ENCODE measurements around the gene PITX1. TPM values are rescaled to one million over a fixed set of nuclear protein-coding genes. Genes with fewer than 3 reads are reported as not detected.

The PITX1 gene
- total and polyA plus RNA-seq, 2 donors (not counting 3 experiments of a cell fraction or from before 2014, with no cell fraction given): 0.48 to 6.0 TPM

GRCh38 chr5:135047347-135047695 is 13.3 kb upstream of the PITX1 start:
- no peak for FAIRE-seq

More at GRCh38 chr5:135047347-135047695, 13.3 kb upstream of the PITX1 start:
- DNase-seq (ENCODE audit: low read depth, low spot score): no peak
- dilution Hi-C loops (cut with MboI; ENCODE audit: extremely low pct_ligation_motif_present, low sequenced_read_pairs) (no loop called here), intact Hi-C loops (cut with micrococcal nuclease) (no loop called here)
- Histone ChIP-seq H3K9ac (replicated peaks; ENCODE audit: extremely low read depth, insufficient read depth, low read length) (no peak overlapping the region), H3K36me3 (ENCODE audit: control insufficient read depth in 2 of 2, extremely low read depth in 1 of 2, insufficient read depth in 2 of 2, low read length in 2 of 2) (no peaks in the 10 kb centered on the region), H3K9me1 (replicated peaks; ENCODE audit: control insufficient read depth, extremely low read depth, insufficient read depth, low read length) (no peaks in the 10 kb centered on the region), H3K9me3 (replicated peaks; ENCODE audit: control insufficient read depth, insufficient read depth, low read length) (no peaks in the 10 kb centered on the region), H4K20me1 (replicated peaks; ENCODE audit: control insufficient read depth, extremely low read depth, insufficient read depth, low read length) (no peaks in the 10 kb centered on the region), H3K27me3 (ENCODE audit: control insufficient read depth in 2 of 2, insufficient read depth in 2 of 2, low read length in 2 of 2) (peaks cover 55 to 86% of the 10 kb centered on the region in 2 experiments), H2AFZ (ENCODE audit: low read depth, low read length) (no peak overlapping the region), H3K79me2 (ENCODE audit: control insufficient read depth, insufficient read depth, low read length) (no peaks in the 10 kb centered on the region), H3K4me3 (replicated peaks in 1 of 3; ENCODE audit: insufficient read depth in 1 of 3, low read depth in 1 of 3, low read length in 3 of 3) (no peak overlapping the region), H3K4me2 (ENCODE audit: insufficient read depth, low read length) (no peak overlapping the region), H3K4me1 (ENCODE audit: control insufficient read depth, extremely low read depth, insufficient read depth, low read length) (no peaks in the 10 kb centered on the region), H3K27ac (ENCODE audit: insufficient read depth, low read depth, low read length) (no peak overlapping the region)
- no TSS peak for BruUV-seq (replicated peaks)
- TF ChIP-seq GATA2 (IDR thresholded peaks at IDR 0.05; ENCODE audit: insufficient read depth, insufficient read length, low read depth, low read length) (no peak), CTCF (IDR thresholded peaks at IDR 0.05; ENCODE audit: extremely low read depth in 1 of 2, insufficient read depth in 1 of 2, low read depth in 1 of 2, low read length in 2 of 2) (no peak), POLR2AphosphoS5 (IDR thresholded peaks at IDR 0.05; ENCODE audit: insufficient read depth, low read depth, low read length) (no peak), FOS (IDR thresholded peaks at IDR 0.05; ENCODE audit: borderline replicate concordance, insufficient read depth, low read length) (no peak), EZH2 (IDR thresholded peaks at IDR 0.05; ENCODE audit: borderline replicate concordance, low read depth, low read length, severe bottlenecking) (no peak), MYC (IDR thresholded peaks at IDR 0.05; ENCODE audit: low read depth, low read length) (no peak), JUN (IDR thresholded peaks at IDR 0.05; ENCODE audit: borderline replicate concordance, insufficient read depth, insufficient read length, low read depth) (no peak), MAX (IDR thresholded peaks at IDR 0.05; ENCODE audit: insufficient read depth, insufficient read length) (no peak), POLR2A (IDR thresholded peaks at IDR 0.05; ENCODE audit: low read depth, low read length) (no peak)
- ChIA-PET CTCF (no interaction called here), POLR2A (no interaction called here)
